HL-60 (cell line): ENCODE results near the gene POLE2.
A peak's percentile ranks its signal among the peaks of the same experiment; 100 is the strongest.

Experiments
- DNase-seq, 2 experiments: peaks; one replicate each; pipeline ENCODE4 v3.0.0-alpha.2; 2010 to 2020; ENCODE audit warnings: low read depth in 1 of 2, low spot score in 1 of 2
- H3K27ac ChIP-seq: fragments of 250-450 bp; sonication (Bioruptor Pico); replicated peaks from 2 replicates; pipeline ENCODE4 v1.5.1; 2020; ENCODE audit warnings: mild to moderate bottlenecking, moderate library complexity
- H3K27me3 ChIP-seq: fragments of 250-450 bp; sonication (Bioruptor Pico); 2 replicates; pipeline ENCODE4 v1.5.1; 2021; ENCODE audit warnings: mild to moderate bottlenecking, moderate library complexity; ENCODE audit not compliant: insufficient read depth, poor library complexity, severe bottlenecking
- H3K4me3 ChIP-seq: replicated peaks from 2 replicates; pipeline ENCODE4 v1.5.1; 2011; ENCODE audit warnings: mild to moderate bottlenecking, control low read depth, low read length; ENCODE audit not compliant: insufficient read depth
- GABPA ChIP-seq: IDR thresholded peaks from 2 replicates; pipeline ENCODE4 v1.6.1; 2012; ENCODE audit warnings: low read depth
- POLR2AphosphoS5 ChIP-seq: IDR thresholded peaks from 2 replicates; pipeline ENCODE4 v1.6.1; 2012; ENCODE audit warnings: low read depth
- SPI1 ChIP-seq: IDR thresholded peaks from 2 replicates; pipeline ENCODE4 v1.6.1; 2012; ENCODE audit warnings: low read depth, mild to moderate bottlenecking, borderline replicate concordance
- TF ChIP-seq, protein P1 (sequence below): IDR thresholded peaks from 2 replicates; pipeline ENCODE4 v1.6.1; 2012; ENCODE audit warnings: low read depth; ENCODE audit not compliant: insufficient replicate concordance
- TF ChIP-seq, protein P2 (sequence below): IDR thresholded peaks from one replicate; pipeline ENCODE4 v1.5.1; 2011; ENCODE audit warnings: low read length, control low read depth, inconsistent platforms; ENCODE audit not compliant: insufficient read depth

POLE2 gene

DNA sequence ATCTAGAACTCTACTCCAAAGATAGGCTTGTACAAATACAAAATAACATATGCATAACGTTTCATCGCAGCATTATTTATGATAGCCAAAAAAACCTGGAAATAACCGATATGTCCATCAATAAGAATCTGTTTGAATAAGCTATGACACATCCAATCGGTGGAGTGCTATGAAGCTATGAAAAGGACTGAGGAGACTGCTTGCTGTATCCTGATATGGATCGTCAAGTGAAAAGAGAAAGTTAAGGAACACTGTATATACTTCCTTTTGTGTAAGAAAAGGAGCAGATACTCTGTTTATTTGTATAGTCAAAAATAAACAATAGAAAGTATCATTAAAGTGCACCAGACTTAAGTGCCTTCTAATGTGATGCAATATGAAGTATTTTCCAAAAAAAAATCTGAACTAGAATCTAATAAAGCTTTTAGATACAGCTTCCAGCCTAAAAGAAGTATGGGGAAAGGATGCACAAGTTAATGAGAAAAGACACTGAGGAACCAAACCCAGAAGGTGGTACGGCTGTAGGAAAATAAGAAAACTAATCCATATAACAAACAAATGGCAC lies 4.3 kb upstream of the POLE2 start:
- no peak for TF ChIP-seq GABPA
- no peak for TF ChIP-seq SPI1
- TF ChIP-seq, protein P1, sequence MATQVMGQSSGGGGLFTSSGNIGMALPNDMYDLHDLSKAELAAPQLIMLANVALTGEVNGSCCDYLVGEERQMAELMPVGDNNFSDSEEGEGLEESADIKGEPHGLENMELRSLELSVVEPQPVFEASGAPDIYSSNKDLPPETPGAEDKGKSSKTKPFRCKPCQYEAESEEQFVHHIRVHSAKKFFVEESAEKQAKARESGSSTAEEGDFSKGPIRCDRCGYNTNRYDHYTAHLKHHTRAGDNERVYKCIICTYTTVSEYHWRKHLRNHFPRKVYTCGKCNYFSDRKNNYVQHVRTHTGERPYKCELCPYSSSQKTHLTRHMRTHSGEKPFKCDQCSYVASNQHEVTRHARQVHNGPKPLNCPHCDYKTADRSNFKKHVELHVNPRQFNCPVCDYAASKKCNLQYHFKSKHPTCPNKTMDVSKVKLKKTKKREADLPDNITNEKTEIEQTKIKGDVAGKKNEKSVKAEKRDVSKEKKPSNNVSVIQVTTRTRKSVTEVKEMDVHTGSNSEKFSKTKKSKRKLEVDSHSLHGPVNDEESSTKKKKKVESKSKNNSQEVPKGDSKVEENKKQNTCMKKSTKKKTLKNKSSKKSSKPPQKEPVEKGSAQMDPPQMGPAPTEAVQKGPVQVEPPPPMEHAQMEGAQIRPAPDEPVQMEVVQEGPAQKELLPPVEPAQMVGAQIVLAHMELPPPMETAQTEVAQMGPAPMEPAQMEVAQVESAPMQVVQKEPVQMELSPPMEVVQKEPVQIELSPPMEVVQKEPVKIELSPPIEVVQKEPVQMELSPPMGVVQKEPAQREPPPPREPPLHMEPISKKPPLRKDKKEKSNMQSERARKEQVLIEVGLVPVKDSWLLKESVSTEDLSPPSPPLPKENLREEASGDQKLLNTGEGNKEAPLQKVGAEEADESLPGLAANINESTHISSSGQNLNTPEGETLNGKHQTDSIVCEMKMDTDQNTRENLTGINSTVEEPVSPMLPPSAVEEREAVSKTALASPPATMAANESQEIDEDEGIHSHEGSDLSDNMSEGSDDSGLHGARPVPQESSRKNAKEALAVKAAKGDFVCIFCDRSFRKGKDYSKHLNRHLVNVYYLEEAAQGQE, result no peak
- TF ChIP-seq POLR2AphosphoS5, result no peak
- TF ChIP-seq, protein P2, sequence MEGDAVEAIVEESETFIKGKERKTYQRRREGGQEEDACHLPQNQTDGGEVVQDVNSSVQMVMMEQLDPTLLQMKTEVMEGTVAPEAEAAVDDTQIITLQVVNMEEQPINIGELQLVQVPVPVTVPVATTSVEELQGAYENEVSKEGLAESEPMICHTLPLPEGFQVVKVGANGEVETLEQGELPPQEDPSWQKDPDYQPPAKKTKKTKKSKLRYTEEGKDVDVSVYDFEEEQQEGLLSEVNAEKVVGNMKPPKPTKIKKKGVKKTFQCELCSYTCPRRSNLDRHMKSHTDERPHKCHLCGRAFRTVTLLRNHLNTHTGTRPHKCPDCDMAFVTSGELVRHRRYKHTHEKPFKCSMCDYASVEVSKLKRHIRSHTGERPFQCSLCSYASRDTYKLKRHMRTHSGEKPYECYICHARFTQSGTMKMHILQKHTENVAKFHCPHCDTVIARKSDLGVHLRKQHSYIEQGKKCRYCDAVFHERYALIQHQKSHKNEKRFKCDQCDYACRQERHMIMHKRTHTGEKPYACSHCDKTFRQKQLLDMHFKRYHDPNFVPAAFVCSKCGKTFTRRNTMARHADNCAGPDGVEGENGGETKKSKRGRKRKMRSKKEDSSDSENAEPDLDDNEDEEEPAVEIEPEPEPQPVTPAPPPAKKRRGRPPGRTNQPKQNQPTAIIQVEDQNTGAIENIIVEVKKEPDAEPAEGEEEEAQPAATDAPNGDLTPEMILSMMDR, result no peak
- Histone ChIP-seq H3K27me3 (no peaks in the 10 kb centered on the region), H3K27ac (peak overlapping the region; percentile 63), H3K4me3 (no peak overlapping the region; the same call in 1 of the 2 replicates)
- DNase-seq, result no peak

DNA sequence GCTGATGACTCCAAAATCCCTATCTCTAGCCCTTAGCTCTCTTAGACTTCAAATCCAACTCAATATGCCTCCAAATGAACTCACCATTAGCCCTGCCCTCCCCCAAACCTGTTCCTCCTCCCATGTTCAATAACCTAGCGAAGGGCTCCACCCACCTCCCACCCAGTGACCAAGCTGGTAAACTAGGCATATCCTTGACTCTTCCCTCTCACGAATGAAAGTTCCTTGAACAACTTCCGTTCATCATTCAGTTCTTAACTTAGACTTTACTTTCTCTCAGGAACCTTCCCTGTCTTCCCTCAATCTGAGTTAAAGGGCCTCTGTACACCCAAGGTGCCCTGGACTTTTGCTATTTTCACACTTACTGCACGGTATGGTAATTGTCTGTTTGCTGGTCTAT lies 3.0 kb upstream of the POLE2 start:
- DNase-seq, result no peak
- TF ChIP-seq, protein P2, result no peak
- TF ChIP-seq POLR2AphosphoS5 (no peak), SPI1 (no peak), GABPA (no peak)
- TF ChIP-seq, protein P1, result no peak
- no peak overlapping the region for H3K4me3 ChIP-seq

GRCh38 chr14:49688701-49689030 lies 652 bp upstream of the POLE2 start:
- Histone ChIP-seq H3K27ac (peak overlapping the region; percentile 90), H3K4me3 (no peak overlapping the region), H3K27me3 (no peaks in the 10 kb centered on the region)
- DNase-seq, result no peak
- TF ChIP-seq, protein P1, result no peak
- TF ChIP-seq, protein P2, result no peak
- TF ChIP-seq SPI1 (no peak), GABPA (no peak)

More for the DNA sequence above, 3.0 kb upstream of the POLE2 start:
- Histone ChIP-seq H3K27ac (no peak overlapping the region), H3K27me3 (no peaks in the 10 kb centered on the region)
